ENCODE measurements around the gene OTOF. TPM values are rescaled to one million over a fixed set of nuclear protein-coding genes. Genes with fewer than 3 reads are reported as not detected.

OTOF gene
- total and polyA plus RNA-seq, 2 of the 13 experiments (the other 11 are each of a cell fraction or from before 2014, with no cell fraction given) = 0.04 TPM; not detected in 1

DNA sequence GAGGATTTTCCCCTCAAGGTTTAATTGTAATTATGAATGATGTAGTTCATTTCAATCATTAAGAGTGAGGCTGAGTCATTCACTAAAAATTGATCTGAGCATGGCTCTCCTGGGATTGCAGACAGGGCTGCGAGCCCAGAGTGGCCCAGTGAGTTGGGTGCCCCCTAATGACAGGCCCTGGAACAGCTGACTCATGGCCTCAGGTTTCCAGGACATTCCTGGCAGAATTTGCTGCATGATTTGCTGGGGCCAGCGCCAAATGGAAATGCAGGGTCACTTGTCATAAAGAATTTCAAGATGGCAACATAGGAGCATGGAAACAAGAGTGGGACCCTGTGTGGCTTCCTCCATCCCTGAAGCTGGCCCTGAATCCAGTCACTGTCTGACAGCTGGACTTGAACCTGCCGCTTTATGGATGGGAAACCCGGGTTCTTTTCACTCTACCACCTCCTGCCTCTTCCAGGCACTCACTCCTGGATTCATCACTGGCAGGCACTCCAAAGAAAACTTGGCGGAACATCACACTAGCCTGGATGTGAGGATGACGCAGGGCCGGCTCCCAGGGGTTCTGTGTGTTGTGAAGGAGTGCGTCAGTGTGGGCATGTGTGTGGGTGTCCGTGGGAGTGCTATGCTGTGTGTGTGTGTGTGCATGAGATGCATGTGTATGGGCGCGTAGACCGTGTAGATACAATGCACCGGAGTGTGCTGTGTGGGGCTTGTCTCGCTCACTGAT, 15.2 kb downstream of the OTOF start (continued):
- TF ChIP-seq, protein P1, sequence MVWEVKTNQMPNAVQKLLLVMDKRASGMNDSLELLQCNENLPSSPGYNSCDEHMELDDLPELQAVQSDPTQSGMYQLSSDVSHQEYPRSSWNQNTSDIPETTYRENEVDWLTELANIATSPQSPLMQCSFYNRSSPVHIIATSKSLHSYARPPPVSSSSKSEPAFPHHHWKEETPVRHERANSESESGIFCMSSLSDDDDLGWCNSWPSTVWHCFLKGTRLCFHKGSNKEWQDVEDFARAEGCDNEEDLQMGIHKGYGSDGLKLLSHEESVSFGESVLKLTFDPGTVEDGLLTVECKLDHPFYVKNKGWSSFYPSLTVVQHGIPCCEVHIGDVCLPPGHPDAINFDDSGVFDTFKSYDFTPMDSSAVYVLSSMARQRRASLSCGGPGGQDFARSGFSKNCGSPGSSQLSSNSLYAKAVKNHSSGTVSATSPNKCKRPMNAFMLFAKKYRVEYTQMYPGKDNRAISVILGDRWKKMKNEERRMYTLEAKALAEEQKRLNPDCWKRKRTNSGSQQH (CRISPR knock-in tag; IDR thresholded peaks at IDR 0.05; ENCODE audit: low read depth) = no peak
- TF ChIP-seq, protein P2, sequence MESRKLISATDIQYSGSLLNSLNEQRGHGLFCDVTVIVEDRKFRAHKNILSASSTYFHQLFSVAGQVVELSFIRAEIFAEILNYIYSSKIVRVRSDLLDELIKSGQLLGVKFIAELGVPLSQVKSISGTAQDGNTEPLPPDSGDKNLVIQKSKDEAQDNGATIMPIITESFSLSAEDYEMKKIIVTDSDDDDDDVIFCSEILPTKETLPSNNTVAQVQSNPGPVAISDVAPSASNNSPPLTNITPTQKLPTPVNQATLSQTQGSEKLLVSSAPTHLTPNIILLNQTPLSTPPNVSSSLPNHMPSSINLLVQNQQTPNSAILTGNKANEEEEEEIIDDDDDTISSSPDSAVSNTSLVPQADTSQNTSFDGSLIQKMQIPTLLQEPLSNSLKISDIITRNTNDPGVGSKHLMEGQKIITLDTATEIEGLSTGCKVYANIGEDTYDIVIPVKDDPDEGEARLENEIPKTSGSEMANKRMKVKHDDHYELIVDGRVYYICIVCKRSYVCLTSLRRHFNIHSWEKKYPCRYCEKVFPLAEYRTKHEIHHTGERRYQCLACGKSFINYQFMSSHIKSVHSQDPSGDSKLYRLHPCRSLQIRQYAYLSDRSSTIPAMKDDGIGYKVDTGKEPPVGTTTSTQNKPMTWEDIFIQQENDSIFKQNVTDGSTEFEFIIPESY (CRISPR knock-in tag; IDR thresholded peaks at IDR 0.05) = 0 out of 2 replicates have a peak, but pooled peaks have one; percentile 19
- TF ChIP-seq TAF15 (IDR thresholded peaks at IDR 0.05; ENCODE audit: low read depth, low read length, poor library complexity, severe bottlenecking) = no peak
- no peak for TF ChIP-seq CHD4 (IDR thresholded peaks at IDR 0.05; ENCODE audit: borderline replicate concordance, low read length)
- TF ChIP-seq ONECUT2 (CRISPR knock-in tag; IDR thresholded peaks at IDR 0.05) = no peak
- no peak for TF ChIP-seq ZNF674 (CRISPR knock-in tag; IDR thresholded peaks at IDR 0.05; ENCODE audit: low read depth)
- TF ChIP-seq, protein P3, sequence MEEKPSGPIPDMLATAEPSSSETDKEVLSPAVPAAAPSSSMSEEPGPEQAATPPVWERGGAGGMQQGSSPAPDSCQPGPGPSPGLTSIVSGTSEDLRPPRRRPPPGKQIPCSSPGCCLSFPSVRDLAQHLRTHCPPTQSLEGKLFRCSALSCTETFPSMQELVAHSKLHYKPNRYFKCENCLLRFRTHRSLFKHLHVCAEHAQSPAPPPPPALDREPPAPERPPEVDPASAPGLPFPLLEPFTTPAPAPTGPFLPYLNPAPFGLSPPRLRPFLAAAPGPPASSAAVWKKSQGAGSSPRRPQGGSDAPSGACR (CRISPR knock-in tag; IDR thresholded peaks at IDR 0.05) = no peak
- TF ChIP-seq THYN1 (CRISPR knock-in tag; IDR thresholded peaks at IDR 0.05; ENCODE audit: borderline replicate concordance, low read depth) = no peak
- TF ChIP-seq ZIK1 (CRISPR knock-in tag; IDR thresholded peaks at IDR 0.05; ENCODE audit: borderline replicate concordance, low read depth) = no peak
- TF ChIP-seq ZFAT (CRISPR knock-in tag; conservative IDR thresholded peaks at IDR 0.05) = no peak
- no peak for TF ChIP-seq ZNF605 (CRISPR knock-in tag; IDR thresholded peaks at IDR 0.05)
- TF ChIP-seq ZNF644 (CRISPR knock-in tag; IDR thresholded peaks at IDR 0.05; ENCODE audit: low read depth) = 0 out of 2 replicates have a peak, but pooled peaks have one; percentile 35
- no peak for TF ChIP-seq ZMAT3 (CRISPR knock-in tag; conservative IDR thresholded peaks at IDR 0.05)
- no peak for TF ChIP-seq ZNF44 (CRISPR knock-in tag; IDR thresholded peaks at IDR 0.05)
- TF ChIP-seq ZNF20 (CRISPR knock-in tag; IDR thresholded peaks at IDR 0.05) = no peak
- TF ChIP-seq RFXANK (CRISPR knock-in tag; IDR thresholded peaks at IDR 0.05) = no peak
- no peak for TF ChIP-seq SMAD9 (CRISPR knock-in tag; IDR thresholded peaks at IDR 0.05)
- no peak for TF ChIP-seq ZSCAN29 (CRISPR knock-in tag; conservative IDR thresholded peaks at IDR 0.05)
- TF ChIP-seq TRIM24 (CRISPR knock-in tag; IDR thresholded peaks at IDR 0.05) = no peak
- TF ChIP-seq GABPB1 (CRISPR knock-in tag; IDR thresholded peaks at IDR 0.05) = no peak
- 0 out of 2 replicates have a peak, but pooled peaks have one; percentile 15 for TF ChIP-seq TAF1 (CRISPR knock-in tag; IDR thresholded peaks at IDR 0.05)
- TF ChIP-seq ZSCAN21 (CRISPR knock-in tag; IDR thresholded peaks at IDR 0.05; ENCODE audit: borderline replicate concordance) = 0 out of 2 replicates have a peak, but pooled peaks have one; percentile 31
- 0 out of 2 replicates have a peak, but pooled peaks have one; percentile 19 for TF ChIP-seq JUND (CRISPR knock-in tag; IDR thresholded peaks at IDR 0.05)
- TF ChIP-seq ETS1 (CRISPR knock-in tag; IDR thresholded peaks at IDR 0.05) = no peak
- TF ChIP-seq ZNF331 (CRISPR knock-in tag; IDR thresholded peaks at IDR 0.05) = no peak; the same call in 1 of the 2 replicates
- no peak for TF ChIP-seq ARHGAP35 (CRISPR knock-in tag; IDR thresholded peaks at IDR 0.05; ENCODE audit: borderline replicate concordance)
- TF ChIP-seq SYNCRIP (IDR thresholded peaks at IDR 0.05; ENCODE audit: insufficient read depth, low read depth, low read length) = no peak

Data from HepG2 (cell line).